Stimulated activated CD8-positive, alpha-beta memory T cell treated with anti-CD3 and anti-CD28 coated beads, Interleukin-12 subunit alpha, Interleukin-12 subunit beta, amount 100 ng/mL, for 4 hours (primary cell): ENCODE results near the gene DRD3.

Source experiments
- DNase-seq: peaks from one replicate; pipeline ENCODE4 v3.0.0-alpha.2; 2020; ENCODE audit warnings: low read depth

DRD3 gene

GRCh38 chr3:114120211-114120610 is 58.6 kb downstream of the DRD3 start:
- no peak for DNase-seq

GRCh38 chr3:114119776-114120175 is 59.1 kb downstream of the DRD3 start:
- no peak for DNase-seq

GRCh38 chr3:114115143-114115542 is 63.7 kb downstream of the DRD3 start:
- no peak for DNase-seq

DNA sequence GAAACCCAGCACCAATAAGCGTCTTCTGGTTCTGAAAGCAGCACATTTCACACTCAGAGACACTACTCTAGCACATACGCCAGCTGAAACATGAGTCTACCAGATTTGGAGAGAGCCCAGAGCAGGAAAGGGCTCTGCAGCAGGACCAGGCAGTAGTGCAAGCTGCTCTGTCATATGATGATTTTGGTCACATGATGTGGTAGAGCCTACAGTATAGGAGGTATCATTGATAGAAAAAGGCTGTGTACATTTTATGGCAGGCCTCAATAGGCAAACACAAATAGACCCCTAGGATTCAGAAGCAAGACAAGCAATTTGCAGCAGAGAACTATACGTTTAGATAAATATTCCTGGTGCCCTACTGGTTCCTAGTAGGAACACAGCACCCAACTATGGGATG is 64.1 kb downstream of the DRD3 start:
- no peak for DNase-seq

DNA sequence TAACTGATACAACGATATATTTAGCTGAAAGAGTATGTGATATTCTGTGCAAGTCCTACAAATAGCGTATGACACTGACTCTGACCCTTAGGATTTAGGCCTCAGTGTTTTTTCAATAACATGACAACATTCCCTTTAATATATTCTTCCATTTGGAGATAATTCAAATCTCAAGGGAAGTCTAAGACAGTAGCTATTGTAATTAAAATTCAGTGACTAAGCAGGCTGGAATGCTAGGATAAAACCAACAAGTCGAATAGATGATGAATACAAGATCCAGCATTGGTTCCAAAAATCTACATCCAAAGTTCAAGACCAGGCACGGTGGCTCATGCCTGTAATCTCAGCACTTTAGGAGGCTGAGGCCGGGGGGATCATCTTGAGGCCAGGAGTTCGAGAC is 66.2 kb downstream of the DRD3 start:
- no peak for DNase-seq

- no peak for DNase-seq
Observed at GRCh38 chr3:114111060-114111770, 67.6 kb downstream of the DRD3 start.

- no peak for DNase-seq
Observed at GRCh38 chr3:114110439-114110838, 68.4 kb downstream of the DRD3 start.

DNA sequence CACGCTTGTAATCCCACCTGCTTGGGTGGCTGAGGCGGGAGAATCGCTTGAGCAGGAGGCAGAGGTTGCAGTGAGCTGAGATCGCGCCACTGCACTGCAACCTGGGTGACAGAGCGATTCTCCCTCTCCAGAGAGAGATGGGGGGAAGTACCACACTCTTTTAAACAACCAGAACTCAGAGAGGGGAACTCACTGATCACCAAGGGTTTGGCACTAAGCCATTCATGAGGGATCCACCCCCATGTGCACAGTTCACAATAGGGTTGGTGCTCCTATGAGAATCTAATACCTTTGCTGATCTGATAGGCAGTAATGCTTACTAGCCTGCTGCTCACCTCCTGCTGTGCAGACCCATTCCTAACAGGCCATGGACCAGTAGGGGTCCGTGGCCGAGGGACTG is 70.7 kb downstream of the DRD3 start:
- no peak for DNase-seq

GRCh38 chr3:114104414-114104813 is 74.4 kb downstream of the DRD3 start:
- no peak for DNase-seq

GRCh38 chr3:114103858-114104257 is 75.0 kb downstream of the DRD3 start:
- DNase-seq: no peak

DNA sequence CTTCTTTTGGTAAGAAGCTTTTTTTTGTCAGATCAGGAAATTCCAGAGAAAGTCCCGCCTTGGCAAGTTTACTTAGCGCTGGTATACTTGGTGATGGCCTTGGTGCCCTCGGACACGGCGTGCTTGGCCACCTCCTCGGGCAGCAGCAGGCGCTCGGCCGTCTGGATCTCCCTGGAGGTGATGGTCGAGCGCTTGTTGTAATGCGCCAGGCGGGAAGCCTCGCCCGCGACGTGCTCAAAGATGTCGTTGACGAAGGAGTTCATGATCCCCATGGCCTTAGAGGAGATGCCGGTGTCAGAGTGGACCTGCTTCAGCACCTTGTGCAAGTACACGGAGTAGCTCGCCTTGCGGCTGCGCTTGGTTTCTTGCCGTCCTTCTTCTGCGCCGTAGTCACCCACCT is 75.7 kb downstream of the DRD3 start:
- DNase-seq: no peak

DNA sequence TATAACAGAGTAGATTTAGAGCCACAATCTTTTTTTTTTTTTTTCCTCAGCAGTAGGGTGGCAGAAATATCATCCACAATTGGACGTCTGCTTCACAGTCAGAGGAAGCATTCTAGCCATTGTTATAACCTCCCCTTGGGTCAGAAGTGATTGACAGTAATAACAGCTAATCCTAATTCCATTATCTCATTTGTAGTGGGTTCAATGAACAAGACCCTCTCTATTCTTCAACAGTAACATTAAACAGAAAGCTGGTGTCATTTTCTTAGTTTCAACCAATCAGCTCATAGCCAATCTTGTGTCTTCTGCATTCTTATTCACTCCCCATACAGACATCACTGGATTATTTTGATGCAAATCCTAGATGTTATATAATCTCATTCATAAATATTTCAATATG is 77.8 kb downstream of the DRD3 start:
- DNase-seq: no peak

DNA sequence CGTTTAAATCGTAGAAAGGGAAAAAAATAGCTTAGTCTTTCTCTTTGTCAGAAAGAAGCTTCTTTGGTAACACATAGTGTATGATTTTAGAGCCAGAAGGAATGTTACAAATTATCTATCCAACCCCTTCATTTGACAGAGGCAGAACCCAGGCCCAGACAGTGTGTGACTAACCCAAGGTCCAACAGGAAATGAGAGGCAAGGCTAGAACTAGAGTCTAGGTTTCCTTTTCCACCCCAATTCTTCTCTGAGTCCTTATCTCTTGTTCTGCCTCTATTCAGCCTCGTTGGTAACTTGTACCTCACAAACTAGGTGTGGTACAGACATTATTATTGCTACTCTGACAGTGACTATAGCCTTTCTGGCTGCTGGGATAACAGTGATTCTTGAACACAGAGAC is 83.1 kb downstream of the DRD3 start:
- DNase-seq: no peak

DNA sequence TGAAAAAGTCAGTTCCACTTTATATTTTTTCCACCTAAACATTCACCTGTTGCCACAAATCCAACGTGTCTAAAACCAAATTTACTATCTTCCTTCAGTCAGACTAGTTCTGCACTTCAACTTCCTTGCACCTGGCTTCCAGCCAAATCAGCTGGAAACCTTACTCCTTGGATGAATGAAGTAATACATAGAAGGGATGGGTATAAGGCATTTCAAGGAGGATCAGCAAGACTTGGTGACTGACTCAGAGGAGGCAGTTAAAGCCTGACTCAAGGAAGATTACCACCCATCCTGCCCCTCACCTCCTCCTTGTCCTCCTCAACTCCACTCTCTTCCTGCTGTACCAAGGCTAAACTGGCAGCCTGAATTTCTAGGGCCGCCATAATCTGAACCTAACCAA is 85.3 kb downstream of the DRD3 start:
- no peak for DNase-seq

DNA sequence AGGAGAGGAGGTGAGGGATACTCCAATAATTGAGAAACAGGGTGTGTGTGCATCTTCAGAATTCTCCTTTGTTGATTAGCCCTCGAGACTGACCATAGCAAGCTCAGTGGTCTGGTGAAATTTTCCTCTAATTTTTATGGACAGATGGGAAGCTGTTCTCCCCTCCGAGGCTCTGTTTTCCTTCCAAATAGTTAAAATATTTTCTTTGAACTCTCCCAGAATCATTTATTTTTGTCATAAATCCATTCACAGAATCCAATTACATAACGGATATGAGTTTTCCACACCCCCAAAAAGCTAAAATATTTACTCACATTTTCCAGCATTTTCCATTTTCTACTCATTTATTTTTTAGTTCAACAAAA is 85.9 kb downstream of the DRD3 start:
- no peak for DNase-seq

DNA sequence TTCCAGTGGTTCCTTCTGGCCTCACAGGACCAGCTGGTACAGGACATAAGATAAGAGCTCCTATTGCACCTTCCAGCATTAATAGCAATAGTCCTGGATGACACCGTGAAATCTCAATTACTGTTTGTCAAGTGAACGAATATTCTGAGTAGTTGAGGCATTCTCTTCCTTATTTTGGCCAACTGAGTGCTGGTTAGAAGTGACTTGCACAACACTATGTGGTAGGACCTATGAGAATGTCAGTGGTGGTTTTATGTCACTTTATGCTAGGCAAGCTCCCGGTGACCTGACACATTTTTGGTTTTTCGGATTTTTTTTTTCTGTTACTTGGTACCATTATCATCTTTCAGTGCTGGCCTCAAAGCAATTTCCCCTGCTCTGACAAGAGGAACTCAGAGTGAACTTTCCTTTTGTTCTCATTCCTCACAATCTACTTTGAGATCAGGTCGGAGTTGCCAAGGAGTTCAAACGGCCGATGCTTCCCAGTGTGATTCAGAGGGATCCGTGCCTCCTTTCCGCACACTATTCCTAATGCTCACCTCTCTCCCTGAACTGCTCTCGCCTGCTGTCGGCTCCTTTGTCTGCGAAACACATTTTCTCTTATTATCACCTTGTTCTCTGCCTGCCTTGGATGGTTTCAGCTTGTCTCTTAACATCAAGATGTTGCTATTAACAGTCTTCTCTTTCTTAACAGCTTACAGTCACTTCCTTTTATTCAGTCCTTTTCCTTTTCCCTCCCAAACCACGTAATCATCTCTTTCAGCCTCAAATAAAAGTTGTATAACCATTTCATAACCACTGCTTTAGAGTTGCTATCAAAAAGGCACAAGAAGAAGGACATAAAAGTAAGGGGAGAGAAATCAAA is 86.5 kb downstream of the DRD3 start:
- no peak for DNase-seq

DNA sequence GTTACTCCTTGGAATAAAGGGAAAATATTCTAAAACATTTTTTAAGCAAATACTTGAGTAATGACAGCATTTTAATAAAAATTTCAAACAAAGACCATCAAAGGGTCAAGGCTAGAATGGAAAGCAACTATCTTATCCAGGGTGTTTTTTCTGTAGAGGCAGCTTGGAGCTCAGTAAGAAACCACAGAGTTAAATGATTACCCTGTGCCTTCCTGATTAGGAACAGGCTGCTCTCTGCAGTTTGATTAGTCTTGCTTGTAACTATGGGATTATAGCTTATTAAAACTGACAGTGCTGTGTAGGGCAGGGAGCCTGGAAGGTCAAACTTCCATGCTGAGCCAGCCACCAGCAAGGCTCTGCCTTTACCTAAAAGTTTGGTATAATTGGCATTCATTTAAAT is 89.2 kb downstream of the DRD3 start:
- DNase-seq: no peak

DNA sequence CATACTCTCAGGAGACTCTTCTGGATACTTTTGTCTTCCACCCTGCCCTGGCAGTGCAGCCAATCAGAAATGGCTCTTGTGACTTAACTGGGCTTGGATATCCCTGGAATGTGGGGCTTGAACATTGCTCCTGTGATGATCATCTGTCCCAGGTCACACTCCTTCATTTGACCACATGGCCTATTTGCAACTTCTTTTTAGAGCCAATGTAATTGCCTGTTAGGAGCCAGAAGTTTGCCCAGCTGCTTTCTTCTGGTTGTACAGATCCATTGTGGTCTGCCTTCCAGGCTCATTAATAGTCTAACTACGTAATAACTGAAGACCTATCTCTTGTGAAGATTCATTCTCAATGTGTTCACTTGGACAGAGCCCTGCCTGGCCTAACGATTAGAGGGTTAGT is 92.5 kb downstream of the DRD3 start:
- DNase-seq: no peak

- no peak for DNase-seq
Observed at GRCh38 chr3:114083112-114083511, 95.7 kb downstream of the DRD3 start.

GRCh38 chr3:114081037-114081436 is 97.8 kb downstream of the DRD3 start:
- DNase-seq: no peak

DNA sequence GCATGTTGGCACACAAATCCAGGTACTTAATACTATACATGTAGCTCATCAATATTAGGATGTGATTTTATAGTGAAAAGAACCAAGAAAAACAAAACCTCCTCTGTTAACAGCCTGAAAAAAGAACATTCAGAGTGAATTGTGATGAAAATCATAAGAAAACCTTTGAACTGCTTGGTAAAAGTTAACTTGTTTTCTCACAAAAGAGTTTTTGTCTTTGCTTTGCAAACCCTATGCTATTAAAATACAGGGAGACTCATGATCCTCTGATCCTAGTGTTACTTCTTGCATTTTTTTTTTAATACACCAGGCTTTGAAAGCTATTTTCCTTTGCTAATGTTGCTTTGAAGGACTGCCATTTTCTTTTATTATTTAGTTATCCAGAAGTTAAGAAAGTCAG is 98.7 kb downstream of the DRD3 start:
- DNase-seq: no peak

- no peak for DNase-seq
Observed at GRCh38 chr3:114079761-114080160, 99.1 kb downstream of the DRD3 start.

DNA sequence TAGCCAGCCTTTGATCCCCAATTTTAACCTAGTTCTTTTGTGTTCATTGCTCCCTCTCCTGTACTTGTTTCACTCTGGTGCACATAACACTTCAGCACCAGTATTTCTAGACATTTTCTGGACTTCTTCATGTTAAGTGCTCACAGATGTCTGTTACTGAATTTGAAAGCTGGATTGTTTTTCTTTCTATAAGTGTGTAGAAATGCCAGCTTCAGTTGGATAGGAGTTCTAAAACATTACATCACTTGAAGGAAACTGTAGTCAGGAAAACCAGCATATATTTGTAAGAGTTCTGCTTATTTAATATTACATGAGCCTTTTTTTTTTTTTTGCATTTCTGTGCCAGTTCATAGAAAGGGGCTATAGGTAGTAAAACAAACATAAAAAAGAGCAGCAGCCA is 100.7 kb downstream of the DRD3 start:
- no peak for DNase-seq
